Neural cell (in vitro differentiated cells): ENCODE results near the gene ASIP.

Experiments used
- EZH2 ChIP-seq: fragments of 200-600, 300-800 bp; shearing (Covaris generic), sonication (generic); IDR thresholded peaks from 2 replicates; pipeline ENCODE4 v1.6.1; 2014; ENCODE audit warnings: antibody characterized with exemption, low read length, borderline replicate concordance, mild to moderate bottlenecking; ENCODE audit not compliant: insufficient read depth, poor library complexity, severe bottlenecking
- POLR2AphosphoS5 ChIP-seq: IDR thresholded peaks from 2 replicates; pipeline ENCODE4 v1.6.1; 2012
- RAD21 ChIP-seq: fragments of 450-650 bp; conservative IDR thresholded peaks from 2 replicates; pipeline ENCODE4 v1.6.1; 2014; ENCODE audit warnings: antibody characterized with exemption, mild to moderate bottlenecking, moderate library complexity
- TF ChIP-seq, protein P1 (sequence below): IDR thresholded peaks from 2 replicates; pipeline ENCODE4 v1.6.1; 2012; ENCODE audit warnings: borderline replicate concordance
- TF ChIP-seq, protein P2 (sequence below): fragments of 450-650 bp; IDR thresholded peaks from 2 replicates; pipeline ENCODE4 v1.5.1; 2014; ENCODE audit warnings: antibody characterized with exemption, mild to moderate bottlenecking, moderate library complexity; ENCODE audit not compliant: poor library complexity, severe bottlenecking

DNA sequence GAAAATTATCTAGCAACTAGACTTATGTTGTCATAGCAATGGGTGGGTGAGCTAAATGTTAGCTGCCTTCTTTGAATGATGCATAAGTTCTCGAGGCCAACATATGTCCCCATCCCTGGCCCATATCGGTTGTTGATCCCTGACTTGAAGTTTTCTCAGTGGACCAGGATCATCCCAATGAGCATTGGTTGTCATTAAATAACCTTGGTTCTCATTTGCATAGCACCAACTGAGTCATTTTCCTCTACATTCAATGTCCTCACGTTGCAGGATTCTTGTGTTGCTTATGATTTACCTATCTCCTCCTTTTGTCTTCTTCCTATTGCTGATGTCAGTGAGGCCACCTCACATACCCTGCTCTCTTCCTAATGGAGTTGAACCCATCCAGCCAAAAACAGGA is 74.0 kb downstream of the ASIP start:
- TF ChIP-seq, protein P1, sequence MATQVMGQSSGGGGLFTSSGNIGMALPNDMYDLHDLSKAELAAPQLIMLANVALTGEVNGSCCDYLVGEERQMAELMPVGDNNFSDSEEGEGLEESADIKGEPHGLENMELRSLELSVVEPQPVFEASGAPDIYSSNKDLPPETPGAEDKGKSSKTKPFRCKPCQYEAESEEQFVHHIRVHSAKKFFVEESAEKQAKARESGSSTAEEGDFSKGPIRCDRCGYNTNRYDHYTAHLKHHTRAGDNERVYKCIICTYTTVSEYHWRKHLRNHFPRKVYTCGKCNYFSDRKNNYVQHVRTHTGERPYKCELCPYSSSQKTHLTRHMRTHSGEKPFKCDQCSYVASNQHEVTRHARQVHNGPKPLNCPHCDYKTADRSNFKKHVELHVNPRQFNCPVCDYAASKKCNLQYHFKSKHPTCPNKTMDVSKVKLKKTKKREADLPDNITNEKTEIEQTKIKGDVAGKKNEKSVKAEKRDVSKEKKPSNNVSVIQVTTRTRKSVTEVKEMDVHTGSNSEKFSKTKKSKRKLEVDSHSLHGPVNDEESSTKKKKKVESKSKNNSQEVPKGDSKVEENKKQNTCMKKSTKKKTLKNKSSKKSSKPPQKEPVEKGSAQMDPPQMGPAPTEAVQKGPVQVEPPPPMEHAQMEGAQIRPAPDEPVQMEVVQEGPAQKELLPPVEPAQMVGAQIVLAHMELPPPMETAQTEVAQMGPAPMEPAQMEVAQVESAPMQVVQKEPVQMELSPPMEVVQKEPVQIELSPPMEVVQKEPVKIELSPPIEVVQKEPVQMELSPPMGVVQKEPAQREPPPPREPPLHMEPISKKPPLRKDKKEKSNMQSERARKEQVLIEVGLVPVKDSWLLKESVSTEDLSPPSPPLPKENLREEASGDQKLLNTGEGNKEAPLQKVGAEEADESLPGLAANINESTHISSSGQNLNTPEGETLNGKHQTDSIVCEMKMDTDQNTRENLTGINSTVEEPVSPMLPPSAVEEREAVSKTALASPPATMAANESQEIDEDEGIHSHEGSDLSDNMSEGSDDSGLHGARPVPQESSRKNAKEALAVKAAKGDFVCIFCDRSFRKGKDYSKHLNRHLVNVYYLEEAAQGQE = no peak
- TF ChIP-seq EZH2 = no peak
- TF ChIP-seq, protein P2, sequence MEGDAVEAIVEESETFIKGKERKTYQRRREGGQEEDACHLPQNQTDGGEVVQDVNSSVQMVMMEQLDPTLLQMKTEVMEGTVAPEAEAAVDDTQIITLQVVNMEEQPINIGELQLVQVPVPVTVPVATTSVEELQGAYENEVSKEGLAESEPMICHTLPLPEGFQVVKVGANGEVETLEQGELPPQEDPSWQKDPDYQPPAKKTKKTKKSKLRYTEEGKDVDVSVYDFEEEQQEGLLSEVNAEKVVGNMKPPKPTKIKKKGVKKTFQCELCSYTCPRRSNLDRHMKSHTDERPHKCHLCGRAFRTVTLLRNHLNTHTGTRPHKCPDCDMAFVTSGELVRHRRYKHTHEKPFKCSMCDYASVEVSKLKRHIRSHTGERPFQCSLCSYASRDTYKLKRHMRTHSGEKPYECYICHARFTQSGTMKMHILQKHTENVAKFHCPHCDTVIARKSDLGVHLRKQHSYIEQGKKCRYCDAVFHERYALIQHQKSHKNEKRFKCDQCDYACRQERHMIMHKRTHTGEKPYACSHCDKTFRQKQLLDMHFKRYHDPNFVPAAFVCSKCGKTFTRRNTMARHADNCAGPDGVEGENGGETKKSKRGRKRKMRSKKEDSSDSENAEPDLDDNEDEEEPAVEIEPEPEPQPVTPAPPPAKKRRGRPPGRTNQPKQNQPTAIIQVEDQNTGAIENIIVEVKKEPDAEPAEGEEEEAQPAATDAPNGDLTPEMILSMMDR = no peak
- TF ChIP-seq RAD21 = no peak
- TF ChIP-seq POLR2AphosphoS5 = no peak
